Skeletal muscle satellite cell (primary cell): ENCODE measurements around the gene RAMACL.

Experiments used
- H3K27me3 ChIP-seq: 2 replicates; pipeline ENCODE4 v1.7.0; 2013; ENCODE audit warnings: low read length; ENCODE audit not compliant: control insufficient read depth, insufficient read depth
- H3K36me3 ChIP-seq: 2 replicates; pipeline ENCODE4 v1.7.0; 2013; ENCODE audit warnings: mild to moderate bottlenecking, control low read depth, low read length; ENCODE audit not compliant: insufficient read depth
- H3K4me1 ChIP-seq: 2 replicates; pipeline ENCODE4 v1.7.0; 2013; ENCODE audit warnings: low read length; ENCODE audit not compliant: control insufficient read depth, insufficient read depth
- H3K4me2 ChIP-seq: 2 replicates; pipeline ENCODE4 v1.7.0; 2013; ENCODE audit warnings: mild to moderate bottlenecking, low read length
- H3K4me3 ChIP-seq: 2 replicates; pipeline ENCODE4 v1.7.0; 2013; ENCODE audit warnings: low read length
- H3K9ac ChIP-seq: 2 replicates; pipeline ENCODE4 v1.7.0; 2013; ENCODE audit warnings: mild to moderate bottlenecking, low read depth, low read length, moderate library complexity
- H3K9me3 ChIP-seq: replicated peaks from 2 replicates; pipeline ENCODE4 v1.7.0; 2013; ENCODE audit warnings: mild to moderate bottlenecking, control low read depth, low read length

RAMACL gene

DNA sequence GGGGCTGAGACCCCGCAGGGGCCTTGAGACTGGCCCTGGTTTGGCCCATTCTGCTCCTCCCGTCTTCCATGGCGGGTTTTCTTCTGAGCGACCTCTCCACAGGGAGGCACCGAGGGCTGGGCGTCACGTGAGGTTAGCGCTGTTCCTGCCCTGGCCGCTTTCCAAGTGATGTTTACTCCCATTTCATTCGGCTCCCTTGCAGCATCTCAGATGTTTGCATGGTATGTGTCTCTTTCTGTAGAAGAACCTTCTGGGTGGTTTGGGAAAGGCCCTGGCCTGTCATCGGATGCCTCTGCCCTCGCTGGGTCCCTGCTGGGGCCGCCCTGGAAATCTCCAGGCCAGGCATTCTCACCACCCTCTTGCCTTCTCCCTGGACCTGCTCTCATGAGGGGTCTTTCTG, 17.3 kb downstream of the RAMACL start:
- Histone ChIP-seq H3K4me2 (no peak overlapping the region), H3K9ac (no peak overlapping the region), H3K4me3 (no peak overlapping the region), H3K9me3 (no peaks in the 10 kb centered on the region), H3K36me3 (peaks cover 29% of the 10 kb centered on the region), H3K4me1 (peaks cover 49% of the 10 kb centered on the region), H3K27me3 (no peaks in the 10 kb centered on the region)

DNA sequence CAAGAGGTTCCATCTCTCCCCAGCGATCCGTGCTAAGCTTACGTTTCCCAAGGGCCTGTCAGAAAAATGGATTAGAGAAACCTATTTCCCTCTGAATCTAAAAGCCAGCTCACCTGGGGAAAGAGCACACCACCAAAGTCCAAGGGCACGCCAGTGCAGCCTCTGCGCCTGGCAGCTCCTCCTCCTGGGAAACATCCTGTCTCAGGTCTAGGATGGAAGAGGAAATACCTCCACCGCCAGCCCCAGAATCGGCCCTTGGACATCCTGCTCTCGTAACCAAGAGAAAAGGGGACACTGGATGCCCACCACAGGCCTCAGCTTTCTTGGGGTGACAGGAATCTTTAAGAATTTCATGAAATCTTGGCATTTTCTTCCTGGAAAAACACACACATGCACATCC, 18.7 kb downstream of the RAMACL start:
- Histone ChIP-seq H3K4me3 (no peak overlapping the region), H3K4me1 (peaks cover 46% of the 10 kb centered on the region), H3K9me3 (no peaks in the 10 kb centered on the region), H3K36me3 (peaks cover 34% of the 10 kb centered on the region), H3K9ac (peak overlapping the region; percentile 56), H3K27me3 (no peaks in the 10 kb centered on the region), H3K4me2 (peak overlapping the region; percentile 24)

GRCh38 chr6:166567107-166567506, 19.4 kb downstream of the RAMACL start:
- H3K9me3 ChIP-seq: no peaks in the 10 kb centered on the region
- H3K9ac ChIP-seq: peak overlapping the region; percentile 72
- peaks cover 48% of the 10 kb centered on the region for H3K4me1 ChIP-seq
- H3K36me3 ChIP-seq: peaks cover 34% of the 10 kb centered on the region
- H3K4me3 ChIP-seq: no peak overlapping the region
- H3K4me2 ChIP-seq: peak overlapping the region; percentile 25
- no peaks in the 10 kb centered on the region for H3K27me3 ChIP-seq

DNA sequence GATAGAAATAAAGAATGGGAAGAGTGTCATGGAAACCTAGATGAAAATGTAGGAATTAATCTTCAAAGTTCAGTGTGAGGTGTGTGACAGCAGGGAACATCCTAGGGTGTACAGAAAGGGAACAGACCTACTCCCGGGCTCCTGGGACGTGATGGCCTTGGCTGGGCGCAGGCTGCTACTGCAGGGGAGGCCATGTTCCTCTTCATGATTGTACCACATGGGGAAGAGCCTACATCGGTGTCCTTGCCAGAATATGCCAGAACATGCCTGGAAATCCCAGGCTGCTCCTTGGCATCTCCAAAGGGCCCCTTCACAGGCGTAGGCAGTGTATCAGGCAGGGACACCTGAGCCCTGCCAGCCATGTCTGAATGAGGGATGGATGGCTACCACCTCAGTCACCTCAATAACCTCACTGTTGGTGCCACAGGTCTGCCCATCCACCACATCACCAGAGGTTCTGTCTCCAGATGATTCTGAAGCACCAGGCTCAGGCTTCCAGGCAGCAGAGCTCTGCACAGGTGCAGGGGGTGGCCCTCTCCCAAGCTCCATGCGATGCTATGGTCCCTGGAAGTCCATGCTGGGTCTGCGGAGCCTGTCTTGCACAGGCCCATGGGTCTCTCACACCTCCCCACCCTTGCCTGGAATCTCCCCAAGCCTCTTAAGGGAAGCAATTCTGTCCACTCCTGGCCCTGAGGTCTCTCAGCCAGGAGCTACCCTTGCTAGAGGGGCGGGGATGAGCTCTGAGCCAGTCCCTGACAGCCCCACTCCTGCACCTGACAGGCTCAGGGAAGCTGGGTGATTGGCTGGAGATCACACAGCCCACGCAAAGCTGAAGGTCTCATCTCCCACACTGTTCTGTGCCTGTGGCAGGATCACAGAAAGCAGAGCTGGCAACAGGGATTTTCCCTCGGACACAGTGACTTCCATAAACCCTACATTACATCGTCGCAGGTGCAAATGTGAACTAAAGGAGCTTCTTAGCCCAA, 20.2 kb downstream of the RAMACL start:
- Histone ChIP-seq H3K9me3 (no peaks in the 10 kb centered on the region), H3K27me3 (no peaks in the 10 kb centered on the region), H3K9ac (peak overlapping the region; percentile 72)

DNA sequence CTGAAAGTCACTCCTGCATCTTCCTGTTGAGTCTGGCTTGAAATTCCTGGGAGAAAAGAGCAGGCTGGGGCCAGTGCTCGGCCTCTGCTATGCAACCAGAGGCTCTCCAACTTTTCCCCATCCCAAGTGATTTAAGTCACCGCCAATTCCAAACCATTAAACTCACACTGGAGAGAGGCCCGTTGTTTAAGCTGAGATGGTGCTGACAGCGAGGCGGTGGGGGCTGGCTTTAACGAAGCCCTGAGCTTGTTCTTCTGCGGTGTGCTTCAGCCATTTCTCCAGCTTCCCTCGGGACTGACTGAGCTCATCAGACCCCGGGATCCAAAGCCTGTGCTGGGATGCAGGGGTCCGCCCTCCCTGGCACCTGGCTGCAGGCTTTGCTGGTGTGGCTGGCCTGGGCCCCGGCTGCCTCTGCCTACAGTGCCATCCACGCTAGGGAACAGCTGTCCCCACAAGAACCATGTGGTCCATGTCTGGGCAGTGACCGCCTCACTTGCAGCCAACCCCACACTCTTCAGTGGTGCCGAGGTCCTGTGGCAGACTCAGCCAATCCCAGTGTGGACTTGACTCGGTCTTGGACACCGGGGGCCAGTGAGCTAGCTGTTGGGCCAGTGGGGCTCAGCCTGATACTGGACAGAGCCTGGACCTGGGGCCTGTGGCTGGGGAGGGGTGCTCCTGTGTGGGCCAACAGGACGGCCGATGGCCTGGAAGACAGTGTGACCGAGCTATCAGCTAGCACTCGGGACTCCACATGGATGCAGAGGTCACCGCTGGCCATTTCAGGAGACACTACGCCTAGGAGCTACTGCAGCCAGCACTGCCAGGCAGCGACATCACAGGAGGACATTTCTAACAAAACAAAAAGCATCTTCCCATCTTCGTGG, 21.2 kb downstream of the RAMACL start:
- H3K4me2 ChIP-seq: no peak overlapping the region
- peak overlapping the region; percentile 17 for H3K9ac ChIP-seq
- H3K4me3 ChIP-seq: no peak overlapping the region
- H3K4me1 ChIP-seq: peaks cover 64% of the 10 kb centered on the region
- peaks cover 33% of the 10 kb centered on the region for H3K36me3 ChIP-seq
- no peaks in the 10 kb centered on the region for H3K27me3 ChIP-seq
- H3K9me3 ChIP-seq: no peaks in the 10 kb centered on the region

More for the DNA sequence above, 20.2 kb downstream of the RAMACL start:
- H3K4me3 ChIP-seq: peak overlapping the region; percentile 1
- H3K4me2 ChIP-seq: peak overlapping the region; percentile 25
- peaks cover 54% of the 10 kb centered on the region for H3K4me1 ChIP-seq
- peaks cover 36% of the 10 kb centered on the region for H3K36me3 ChIP-seq

DNA sequence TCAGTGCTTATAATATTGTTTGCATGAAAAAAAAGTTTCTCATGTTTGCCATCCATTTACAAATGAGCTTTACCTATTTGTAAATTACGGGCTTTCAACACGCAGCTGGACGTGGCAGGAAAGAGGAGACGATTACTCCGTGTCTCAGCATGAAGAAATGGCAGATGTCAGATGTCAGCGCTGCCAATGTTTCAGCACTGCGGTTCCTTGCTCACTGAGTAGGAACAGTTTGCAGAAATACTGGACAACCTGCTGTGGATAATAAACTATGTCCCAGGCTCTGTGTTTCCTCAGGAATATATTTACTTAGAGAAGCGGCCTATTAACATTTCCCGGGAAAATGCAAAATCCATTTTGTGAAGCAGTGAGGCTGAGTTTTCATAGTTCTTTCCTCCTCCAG, 22.7 kb downstream of the RAMACL start:
- Histone ChIP-seq H3K9ac (no peak overlapping the region), H3K4me1 (peaks cover 79% of the 10 kb centered on the region), H3K27me3 (no peaks in the 10 kb centered on the region), H3K36me3 (peaks cover 34% of the 10 kb centered on the region), H3K4me3 (no peak overlapping the region), H3K4me2 (no peak overlapping the region), H3K9me3 (no peaks in the 10 kb centered on the region)

GRCh38 chr6:166563200-166563599, 23.3 kb downstream of the RAMACL start:
- H3K36me3 ChIP-seq: peaks cover 34% of the 10 kb centered on the region

DNA sequence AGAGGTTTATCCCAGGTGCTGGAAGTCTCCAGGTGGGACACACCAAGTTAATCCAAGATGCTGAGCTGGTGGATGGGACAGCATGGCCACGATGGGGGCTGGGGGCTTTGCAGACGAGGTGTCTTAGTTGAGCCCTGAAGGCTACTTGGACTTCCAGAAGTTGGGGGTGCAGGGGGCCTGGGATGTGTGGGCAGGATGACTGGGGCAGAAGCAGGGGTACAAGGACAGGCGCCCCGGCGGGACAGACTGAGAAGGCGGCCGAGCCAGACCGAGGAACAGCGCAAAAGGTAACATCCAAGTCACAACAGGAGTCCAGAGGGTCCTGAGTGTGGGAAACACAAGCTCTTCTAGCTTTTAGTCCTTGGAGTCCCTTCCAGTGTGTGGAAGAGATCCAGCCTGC, 23.8 kb downstream of the RAMACL start:
- Histone ChIP-seq H3K4me3 (no peak overlapping the region), H3K9me3 (no peaks in the 10 kb centered on the region), H3K4me2 (no peak overlapping the region), H3K4me1 (peaks cover 85% of the 10 kb centered on the region), H3K9ac (peak overlapping the region; percentile 67), H3K36me3 (peaks cover 29% of the 10 kb centered on the region), H3K27me3 (no peaks in the 10 kb centered on the region)

More at GRCh38 chr6:166563200-166563599, 23.3 kb downstream of the RAMACL start:
- Histone ChIP-seq H3K9ac (no peak overlapping the region), H3K4me2 (no peak overlapping the region), H3K4me1 (peaks cover 85% of the 10 kb centered on the region), H3K9me3 (no peaks in the 10 kb centered on the region), H3K4me3 (no peak overlapping the region), H3K27me3 (no peaks in the 10 kb centered on the region)

DNA sequence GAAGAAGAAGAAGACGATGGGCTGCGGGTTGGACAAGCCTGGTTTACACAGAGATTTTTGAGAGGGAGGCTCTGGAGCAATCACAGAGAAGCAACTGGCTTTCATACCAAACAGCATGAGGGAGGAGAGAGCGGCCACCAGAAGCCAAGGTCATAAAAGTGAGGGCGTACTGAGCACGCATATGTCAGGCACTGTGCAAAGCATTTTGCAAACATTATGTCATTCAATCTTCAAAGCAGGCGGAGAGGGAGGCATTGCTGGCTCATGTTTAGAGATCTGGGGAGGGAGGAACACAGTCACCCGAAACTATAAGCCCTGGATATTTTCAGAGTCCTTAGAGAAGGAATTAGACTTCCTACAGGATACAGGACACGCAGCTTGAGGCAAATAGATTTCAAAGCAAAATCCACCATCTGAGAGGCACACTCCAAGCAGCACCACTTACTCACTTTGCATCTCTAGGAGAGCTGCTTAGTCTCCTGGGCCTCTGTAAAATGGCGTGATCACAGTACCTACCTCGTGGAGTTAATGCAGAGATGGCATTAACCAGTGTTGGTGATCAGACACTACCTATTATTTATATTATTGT, 24.6 kb downstream of the RAMACL start:
- Histone ChIP-seq H3K27me3 (no peaks in the 10 kb centered on the region), H3K4me2 (peak overlapping the region; percentile 66), H3K4me1 (peaks cover 86% of the 10 kb centered on the region), H3K4me3 (peak overlapping the region; percentile 12), H3K9me3 (no peaks in the 10 kb centered on the region), H3K9ac (peak overlapping the region; percentile 67), H3K36me3 (peaks cover 27% of the 10 kb centered on the region)

GRCh38 chr6:166560222-166560621, 26.3 kb downstream of the RAMACL start:
- Histone ChIP-seq H3K4me1 (peaks cover 85% of the 10 kb centered on the region), H3K36me3 (peaks cover 23% of the 10 kb centered on the region), H3K9ac (peak overlapping the region; percentile 87), H3K27me3 (no peaks in the 10 kb centered on the region), H3K4me2 (peak overlapping the region; percentile 25), H3K9me3 (no peaks in the 10 kb centered on the region), H3K4me3 (peak overlapping the region; percentile 25)

DNA sequence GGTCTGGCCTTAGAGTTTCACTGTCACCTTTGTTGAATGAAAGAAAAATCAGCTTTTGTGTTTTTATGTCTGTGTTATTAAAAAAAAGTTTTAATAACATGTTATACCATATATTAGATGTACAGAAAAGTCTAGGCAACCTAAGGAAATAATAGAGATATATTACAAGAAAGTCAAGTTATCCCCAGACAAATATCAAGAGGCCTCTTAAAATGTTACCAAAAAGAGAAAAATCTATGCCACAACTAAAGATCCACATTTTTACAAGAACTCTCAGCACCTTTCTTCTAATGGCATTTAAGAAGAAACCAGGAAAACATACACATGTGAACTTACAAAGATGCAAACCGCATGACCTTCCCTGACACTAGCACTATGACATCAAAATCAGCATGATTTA, 26.8 kb downstream of the RAMACL start:
- peaks cover 19% of the 10 kb centered on the region for H3K36me3 ChIP-seq
- no peaks in the 10 kb centered on the region for H3K9me3 ChIP-seq
- peak overlapping the region; percentile 25 for H3K4me3 ChIP-seq
- H3K9ac ChIP-seq: peak overlapping the region; percentile 87
- no peaks in the 10 kb centered on the region for H3K27me3 ChIP-seq
- peak overlapping the region; percentile 25 for H3K4me2 ChIP-seq
- H3K4me1 ChIP-seq: peaks cover 85% of the 10 kb centered on the region
